ENCODE data around the gene MAN2B2. TPM values are rescaled to one million over a fixed set of nuclear protein-coding genes. Genes with fewer than 3 reads are reported as not detected.

The MAN2B2 gene
- total and polyA plus RNA-seq, 9 donors, result 19.1 to 49.2 (median 40.0) TPM

DNA sequence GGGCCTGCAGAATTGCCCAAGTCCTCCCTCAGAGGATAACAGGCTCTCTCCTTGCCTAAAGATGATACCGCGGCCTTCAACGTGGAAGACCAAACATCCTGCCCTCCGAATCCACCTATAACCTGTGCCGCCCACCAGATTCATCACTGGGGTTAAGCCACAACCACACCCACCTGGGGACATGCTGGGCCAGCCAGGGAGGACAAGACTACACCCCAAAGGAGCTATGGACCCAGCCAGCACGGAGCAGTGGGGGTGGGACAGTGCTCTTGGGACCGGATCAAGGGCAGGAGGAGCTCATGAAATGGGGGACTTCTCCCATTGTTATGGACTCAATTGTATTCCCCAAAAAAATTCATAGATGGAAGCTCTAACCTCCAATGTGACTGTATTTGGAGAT is 6.8 kb upstream of the MAN2B2 start:
- TF ChIP-seq, protein P1, sequence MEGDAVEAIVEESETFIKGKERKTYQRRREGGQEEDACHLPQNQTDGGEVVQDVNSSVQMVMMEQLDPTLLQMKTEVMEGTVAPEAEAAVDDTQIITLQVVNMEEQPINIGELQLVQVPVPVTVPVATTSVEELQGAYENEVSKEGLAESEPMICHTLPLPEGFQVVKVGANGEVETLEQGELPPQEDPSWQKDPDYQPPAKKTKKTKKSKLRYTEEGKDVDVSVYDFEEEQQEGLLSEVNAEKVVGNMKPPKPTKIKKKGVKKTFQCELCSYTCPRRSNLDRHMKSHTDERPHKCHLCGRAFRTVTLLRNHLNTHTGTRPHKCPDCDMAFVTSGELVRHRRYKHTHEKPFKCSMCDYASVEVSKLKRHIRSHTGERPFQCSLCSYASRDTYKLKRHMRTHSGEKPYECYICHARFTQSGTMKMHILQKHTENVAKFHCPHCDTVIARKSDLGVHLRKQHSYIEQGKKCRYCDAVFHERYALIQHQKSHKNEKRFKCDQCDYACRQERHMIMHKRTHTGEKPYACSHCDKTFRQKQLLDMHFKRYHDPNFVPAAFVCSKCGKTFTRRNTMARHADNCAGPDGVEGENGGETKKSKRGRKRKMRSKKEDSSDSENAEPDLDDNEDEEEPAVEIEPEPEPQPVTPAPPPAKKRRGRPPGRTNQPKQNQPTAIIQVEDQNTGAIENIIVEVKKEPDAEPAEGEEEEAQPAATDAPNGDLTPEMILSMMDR (IDR thresholded peaks at IDR 0.05), result no peak
- TF ChIP-seq EP300 (IDR thresholded peaks at IDR 0.05), result no peak
- no peak for TF ChIP-seq POLR2A (IDR thresholded peaks at IDR 0.05)
- Histone ChIP-seq H3K27ac (no peak overlapping the region), H3K36me3 (no peaks in the 10 kb centered on the region), H3K9me3 (no peaks in the 10 kb centered on the region), H3K27me3 (no peaks in the 10 kb centered on the region), H3K4me1 (ENCODE audit: insufficient read depth) (peaks cover 5% of the 10 kb centered on the region), H3K4me3 (no peak overlapping the region)
- DNase-seq, result no peak
- intact Hi-C loops (cut with DNase I), result no loop called here
- 84 to 85% (median 84%) methylated on average over 7 of the region's 7 CpGs for WGBS, 3 donors

DNA sequence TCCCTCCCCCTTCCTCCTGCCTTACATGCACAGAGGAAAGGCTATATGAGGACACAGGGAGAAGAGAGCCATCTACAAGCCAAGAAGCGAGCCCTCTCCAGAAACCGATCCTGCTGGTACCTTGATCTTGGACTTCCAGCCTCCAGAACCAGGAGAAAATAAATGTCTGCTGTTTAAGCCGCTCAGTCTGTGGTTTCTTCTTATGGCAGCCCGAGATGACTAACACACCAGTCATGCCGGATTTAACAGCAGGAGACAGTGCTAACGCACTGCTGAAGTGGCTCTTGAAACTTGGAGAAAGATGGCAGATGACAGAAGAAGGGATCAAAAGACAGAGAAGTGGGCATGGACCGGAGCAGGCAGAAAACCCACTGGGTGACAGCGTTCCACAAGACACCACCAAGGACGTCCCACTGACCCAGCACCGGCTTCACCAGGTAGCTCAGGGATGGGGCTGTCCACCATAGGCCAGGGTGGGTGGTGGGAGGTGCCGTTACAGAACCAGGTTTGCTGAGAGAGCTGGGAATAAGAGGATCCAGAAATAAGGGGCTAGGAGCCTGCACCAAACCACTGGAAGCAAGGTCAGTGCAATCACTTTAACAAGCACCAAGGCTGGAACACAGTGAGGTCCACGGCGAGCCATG is 6.2 kb upstream of the MAN2B2 start:
- no peak overlapping the region for H3K27ac ChIP-seq
- no peak overlapping the region for H3K4me3 ChIP-seq
- intact Hi-C loops (cut with DNase I), result no loop called here
- H3K4me1 ChIP-seq (ENCODE audit: insufficient read depth), result peaks cover 5% of the 10 kb centered on the region
- TF ChIP-seq, protein P1 (IDR thresholded peaks at IDR 0.05), result no peak
- TF ChIP-seq POLR2A (IDR thresholded peaks at IDR 0.05) (no peak), EP300 (IDR thresholded peaks at IDR 0.05) (no peak)
- no peaks in the 10 kb centered on the region for H3K27me3 ChIP-seq
- no peaks in the 10 kb centered on the region for H3K36me3 ChIP-seq
- no peaks in the 10 kb centered on the region for H3K9me3 ChIP-seq
- DNase-seq, result no peak
- 76 to 86% (median 76%) methylated on average over 13 of the region's 13 CpGs for WGBS, 3 donors

DNA sequence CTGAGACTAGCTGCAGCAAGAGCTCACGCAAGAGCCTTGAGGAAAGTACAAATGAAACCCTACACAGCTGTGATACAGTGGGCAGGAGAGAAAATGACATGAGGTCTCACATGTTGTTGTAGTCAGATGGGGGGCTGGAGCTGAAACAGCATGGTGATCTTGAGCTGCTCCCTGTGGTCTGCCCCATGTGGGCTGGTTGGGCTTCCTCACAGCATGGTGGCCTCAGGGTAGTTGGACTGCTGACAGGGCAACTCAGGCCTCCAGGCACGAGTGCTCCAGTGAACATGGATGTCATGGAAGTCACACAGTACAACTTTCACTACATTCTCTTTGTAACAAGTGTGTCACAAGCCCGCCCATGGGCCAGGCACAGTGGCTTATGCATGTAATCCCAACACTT is 3.4 kb upstream of the MAN2B2 start:
- no peaks in the 10 kb centered on the region for H3K27me3 ChIP-seq
- DNase-seq, result no peak
- no peak overlapping the region for H3K27ac ChIP-seq
- TF ChIP-seq POLR2A (IDR thresholded peaks at IDR 0.05) (no peak), EP300 (IDR thresholded peaks at IDR 0.05) (no peak)
- TF ChIP-seq, protein P1 (IDR thresholded peaks at IDR 0.05), result no peak
- 87 to 93% (median 88%) methylated on average over 3 of the region's 3 CpGs for WGBS, 3 donors
- peaks cover 8% of the 10 kb centered on the region for H3K4me1 ChIP-seq (ENCODE audit: insufficient read depth)
- intact Hi-C loops (cut with DNase I), result no loop called here
- no peaks in the 10 kb centered on the region for H3K36me3 ChIP-seq
- H3K9me3 ChIP-seq, result no peaks in the 10 kb centered on the region
- H3K4me3 ChIP-seq, result no peak overlapping the region

DNA sequence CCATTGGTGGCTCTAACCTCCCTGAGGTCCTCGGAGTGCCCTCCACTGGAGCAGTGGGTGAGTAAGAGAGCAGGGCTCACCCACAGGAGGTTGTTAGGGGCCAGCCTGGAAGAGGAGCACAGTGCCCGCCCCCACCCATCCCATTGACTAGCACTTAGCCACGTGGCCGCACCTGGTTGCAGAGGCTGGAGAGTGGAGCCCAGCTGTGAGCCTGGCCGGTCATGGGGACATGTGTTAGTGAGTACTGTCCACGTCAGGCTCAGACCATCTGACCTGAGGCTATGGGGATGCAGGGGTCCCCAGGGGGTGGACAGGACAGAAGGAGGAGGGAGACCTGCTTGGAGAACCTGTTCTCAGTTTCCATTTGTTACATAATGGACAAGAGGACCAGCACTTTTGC is 1.4 kb upstream of the MAN2B2 start:
- WGBS, 3 donors, result 53 to 61% (median 57%) methylated on average over 6 of the region's 6 CpGs
- TF ChIP-seq, protein P1 (IDR thresholded peaks at IDR 0.05), result no peak
- no peak for TF ChIP-seq EP300 (IDR thresholded peaks at IDR 0.05)
- no peak for TF ChIP-seq POLR2A (IDR thresholded peaks at IDR 0.05)
- H3K27me3 ChIP-seq, result no peaks in the 10 kb centered on the region
- H3K4me3 ChIP-seq, result no peak overlapping the region
- intact Hi-C loops (cut with DNase I), result no loop called here
- no peak for DNase-seq
- H3K36me3 ChIP-seq, result no peaks in the 10 kb centered on the region
- no peaks in the 10 kb centered on the region for H3K9me3 ChIP-seq
- H3K27ac ChIP-seq, result no peak overlapping the region
- peaks cover 8% of the 10 kb centered on the region for H3K4me1 ChIP-seq (ENCODE audit: insufficient read depth)
